SU-DHL-6 (cell line): ENCODE measurements around the gene ARFGEF3.

ENCODE experiments used
- H2AFZ ChIP-seq: fragments of 200-600 bp; sonication (generic); 2 replicates; pipeline ENCODE4 v1.6.1; 2014; ENCODE audit warnings: low read depth, mild to moderate bottlenecking, moderate library complexity, mixed read lengths, antibody characterized with exemption, low read length; ENCODE audit not compliant: severe bottlenecking
- H3F3A ChIP-seq: fragments of 200-600 bp; shearing (Covaris generic); 2 replicates; pipeline ENCODE4 v1.6.0; 2016; ENCODE audit warnings: antibody characterized with exemption, mild to moderate bottlenecking; ENCODE audit not compliant: insufficient read depth
- H3K27ac ChIP-seq: fragments of 200-600 bp; sonication (generic); 2 replicates; pipeline ENCODE4 v1.5.1; 2016; ENCODE audit warnings: low read depth, mild to moderate bottlenecking, low read length, moderate library complexity, mixed read lengths
- H3K27me3 ChIP-seq: fragments of 200-600 bp; sonication (generic), shearing (Covaris generic); 2 replicates; pipeline ENCODE4 v1.6.0; 2014; ENCODE audit warnings: mild to moderate bottlenecking, low read length
- H3K36me3 ChIP-seq: fragments of 200-600 bp; sonication (generic); 2 replicates; pipeline ENCODE4 v1.6.1; 2014; ENCODE audit warnings: mild to moderate bottlenecking, low read length, mixed read lengths
- H3K4me2 ChIP-seq: fragments of 300-600, 200-600 bp; shearing (Covaris generic), sonication (generic); 2 replicates; pipeline ENCODE4 v1.6.0; 2014; ENCODE audit warnings: low read length, low read depth, mild to moderate bottlenecking; ENCODE audit not compliant: poor library complexity, severe bottlenecking
- H3K4me3 ChIP-seq: fragments of 200-600 bp; sonication (generic); 2 replicates; pipeline ENCODE4 v1.5.1; 2014; ENCODE audit warnings: antibody characterized with exemption, low read length, mild to moderate bottlenecking, mixed read lengths; ENCODE audit not compliant: insufficient read depth, poor library complexity, severe bottlenecking
- H3K79me2 ChIP-seq: fragments of 200-600 bp; sonication (generic); 2 replicates; pipeline ENCODE4 v1.6.1; 2014; ENCODE audit warnings: mild to moderate bottlenecking, low read length, moderate library complexity; ENCODE audit not compliant: insufficient read depth
- H3K9ac ChIP-seq: fragments of 200-600 bp; sonication (generic); 2 replicates; pipeline ENCODE4 v1.7.0; 2014; ENCODE audit warnings: mild to moderate bottlenecking, low read length
- H3K9me2 ChIP-seq: fragments of 200-600 bp; sonication (generic); replicated peaks from 2 replicates; pipeline ENCODE4 v1.6.1; 2014; ENCODE audit warnings: low read length; ENCODE audit not compliant: insufficient read depth
- H3K9me3 ChIP-seq: fragments of 200-600 bp; sonication (generic); 2 replicates; pipeline ENCODE4 v1.6.1; 2014; ENCODE audit warnings: low read length, mixed read lengths; ENCODE audit not compliant: insufficient read depth
- H4K20me1 ChIP-seq: fragments of 200-600 bp; sonication (generic); 2 replicates; pipeline ENCODE4 v1.6.1; 2014; ENCODE audit warnings: low read depth, mild to moderate bottlenecking, antibody characterized with exemption, low read length, moderate library complexity, mixed read lengths
- EZH2phosphoT487 ChIP-seq: fragments of 200-600 bp; sonication (generic), shearing (Covaris generic); conservative IDR thresholded peaks from 2 replicates; pipeline ENCODE4 v1.6.1; 2018; ENCODE audit warnings: mild to moderate bottlenecking, antibody characterized with exemption, low read length, moderate library complexity, mixed read lengths
- TF ChIP-seq, protein P1 (sequence below): fragments of 200-600 bp; sonication (generic); IDR thresholded peaks from one replicate; pipeline ENCODE4 v1.5.1; 2017; ENCODE audit warnings: antibody characterized with exemption, mild to moderate bottlenecking, low read length, moderate library complexity; ENCODE audit not compliant: insufficient read depth, poor library complexity, severe bottlenecking

The ARFGEF3 gene

DNA sequence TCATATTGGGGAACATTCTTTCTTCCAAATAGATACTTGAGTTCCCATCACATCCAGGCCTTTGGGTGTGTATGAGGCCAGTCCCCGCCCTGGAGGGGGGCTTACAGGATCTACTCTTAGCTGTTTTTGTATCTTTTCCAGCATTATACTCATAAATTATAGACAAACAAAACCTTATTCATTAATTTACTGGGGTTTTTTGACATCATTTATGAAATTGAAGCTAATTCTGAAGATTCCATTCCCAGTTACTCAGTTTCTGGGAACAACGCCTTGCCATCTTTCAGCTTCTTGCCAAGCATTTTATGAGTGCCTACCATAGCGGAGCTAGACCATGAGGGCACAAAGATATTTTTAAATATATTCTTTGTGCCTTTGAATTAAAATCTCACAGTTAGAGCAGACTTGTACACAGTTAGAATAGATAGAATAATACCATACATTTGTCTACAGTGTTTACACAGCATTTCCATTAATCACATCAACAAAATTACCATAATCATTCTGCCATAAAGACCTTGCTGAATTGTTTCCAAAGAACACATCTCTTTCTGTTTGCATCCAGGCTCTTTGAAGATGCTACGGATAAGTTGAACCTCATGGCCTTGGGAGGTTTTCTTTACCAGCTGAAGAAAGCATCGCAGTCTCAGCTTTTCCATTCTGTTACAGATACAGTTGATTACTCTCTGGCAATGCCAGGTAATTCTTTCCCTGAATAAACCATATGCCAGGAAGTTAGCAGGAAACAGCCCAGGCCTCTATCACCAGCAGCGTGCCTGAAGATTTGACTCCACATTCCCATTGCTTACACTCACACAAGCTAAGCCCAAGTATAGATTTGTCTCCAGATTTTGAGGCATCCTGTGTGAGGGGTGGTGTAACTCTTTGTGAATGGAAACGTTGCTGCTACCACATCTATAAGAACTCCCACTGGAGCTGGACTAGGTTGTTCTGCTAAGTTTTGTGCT is 132.0 kb downstream of the ARFGEF3 start:
- Histone ChIP-seq H3K9me2 (no peaks in the 10 kb centered on the region), H3K79me2 (no peaks in the 10 kb centered on the region), H4K20me1 (no peaks in the 10 kb centered on the region), H3K36me3 (no peaks in the 10 kb centered on the region), H3F3A (no peaks in the 10 kb centered on the region), H3K4me3 (no peak overlapping the region), H2AFZ (no peak overlapping the region), H3K27ac (no peak overlapping the region), H3K4me2 (no peak overlapping the region), H3K9me3 (no peaks in the 10 kb centered on the region), H3K27me3 (no peaks in the 10 kb centered on the region), H3K9ac (no peak overlapping the region)
- TF ChIP-seq EZH2phosphoT487 = no peak
- TF ChIP-seq, protein P1, sequence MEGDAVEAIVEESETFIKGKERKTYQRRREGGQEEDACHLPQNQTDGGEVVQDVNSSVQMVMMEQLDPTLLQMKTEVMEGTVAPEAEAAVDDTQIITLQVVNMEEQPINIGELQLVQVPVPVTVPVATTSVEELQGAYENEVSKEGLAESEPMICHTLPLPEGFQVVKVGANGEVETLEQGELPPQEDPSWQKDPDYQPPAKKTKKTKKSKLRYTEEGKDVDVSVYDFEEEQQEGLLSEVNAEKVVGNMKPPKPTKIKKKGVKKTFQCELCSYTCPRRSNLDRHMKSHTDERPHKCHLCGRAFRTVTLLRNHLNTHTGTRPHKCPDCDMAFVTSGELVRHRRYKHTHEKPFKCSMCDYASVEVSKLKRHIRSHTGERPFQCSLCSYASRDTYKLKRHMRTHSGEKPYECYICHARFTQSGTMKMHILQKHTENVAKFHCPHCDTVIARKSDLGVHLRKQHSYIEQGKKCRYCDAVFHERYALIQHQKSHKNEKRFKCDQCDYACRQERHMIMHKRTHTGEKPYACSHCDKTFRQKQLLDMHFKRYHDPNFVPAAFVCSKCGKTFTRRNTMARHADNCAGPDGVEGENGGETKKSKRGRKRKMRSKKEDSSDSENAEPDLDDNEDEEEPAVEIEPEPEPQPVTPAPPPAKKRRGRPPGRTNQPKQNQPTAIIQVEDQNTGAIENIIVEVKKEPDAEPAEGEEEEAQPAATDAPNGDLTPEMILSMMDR = no peak

DNA sequence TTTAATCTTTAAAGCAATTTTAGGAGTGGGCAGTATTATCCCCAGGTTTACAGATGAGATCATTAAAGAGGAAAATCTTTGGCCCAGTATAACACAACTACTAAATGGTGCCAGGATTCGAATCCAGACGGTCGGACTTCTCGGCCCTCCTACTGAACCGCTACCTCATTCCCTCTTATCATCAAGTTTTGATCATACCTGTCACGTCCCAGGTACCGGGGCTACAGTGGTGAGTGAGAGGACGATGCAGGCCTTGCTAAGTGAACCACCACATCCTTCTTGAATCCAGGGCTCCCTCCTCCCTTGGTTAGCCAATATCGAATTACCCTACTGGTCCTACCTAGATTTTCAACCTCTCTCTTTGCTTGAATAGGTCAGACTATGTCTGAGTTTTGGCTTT is 134.6 kb downstream of the ARFGEF3 start:
- Histone ChIP-seq H3K36me3 (no peaks in the 10 kb centered on the region), H3K9me2 (no peaks in the 10 kb centered on the region), H3K27me3 (peaks cover 3% of the 10 kb centered on the region; the same call in 1 of the 2 replicates), H3K27ac (no peak overlapping the region), H3K4me3 (no peak overlapping the region), H3K79me2 (no peaks in the 10 kb centered on the region), H3K9ac (no peak overlapping the region), H3K9me3 (no peaks in the 10 kb centered on the region), H4K20me1 (no peaks in the 10 kb centered on the region), H3F3A (no peaks in the 10 kb centered on the region), H2AFZ (no peak overlapping the region), H3K4me2 (no peak overlapping the region)
- TF ChIP-seq EZH2phosphoT487 = no peak
- TF ChIP-seq, protein P1 = no peak

DNA sequence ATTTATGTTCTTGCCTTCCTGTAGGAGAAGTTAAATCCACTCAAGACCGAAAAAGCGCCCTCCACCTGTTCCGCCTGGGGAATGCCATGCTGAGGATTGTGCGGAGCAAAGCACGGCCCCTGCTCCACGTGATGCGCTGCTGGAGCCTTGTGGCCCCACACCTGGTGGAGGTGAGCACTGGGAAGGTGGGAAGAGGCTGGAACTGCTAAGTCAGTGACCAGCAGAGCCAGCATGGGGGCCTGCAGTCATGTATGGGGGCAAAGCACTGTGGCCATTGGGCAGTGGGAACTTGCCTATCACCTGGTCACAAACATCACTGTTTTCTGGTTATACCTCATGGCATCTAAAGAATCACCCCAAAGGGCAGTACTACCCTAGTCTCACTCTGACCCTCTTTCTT is 135.0 kb downstream of the ARFGEF3 start:
- H3K4me3 ChIP-seq = no peak overlapping the region
- H3K9me2 ChIP-seq = no peaks in the 10 kb centered on the region
- no peaks in the 10 kb centered on the region for H3F3A ChIP-seq
- peaks cover 3% of the 10 kb centered on the region; the same call in 1 of the 2 replicates for H3K27me3 ChIP-seq
- H3K9ac ChIP-seq = no peak overlapping the region
- H4K20me1 ChIP-seq = no peaks in the 10 kb centered on the region
- no peaks in the 10 kb centered on the region for H3K36me3 ChIP-seq
- H3K79me2 ChIP-seq = no peaks in the 10 kb centered on the region
- no peak overlapping the region for H2AFZ ChIP-seq
- no peak overlapping the region for H3K27ac ChIP-seq
- no peak overlapping the region for H3K4me2 ChIP-seq
- TF ChIP-seq, protein P1 = no peak
- TF ChIP-seq EZH2phosphoT487 = no peak
- H3K9me3 ChIP-seq = no peaks in the 10 kb centered on the region
